Measurements from ENCODE around the gene ANKRD6. TPM values are rescaled to one million over a fixed set of nuclear protein-coding genes. Genes with fewer than 3 reads are reported as not detected.

The ANKRD6 gene
- total and polyA plus RNA-seq, 2 donors (not counting 3 experiments of a cell fraction or from before 2014, with no cell fraction given): 3.4 to 9.6 TPM

DNA sequence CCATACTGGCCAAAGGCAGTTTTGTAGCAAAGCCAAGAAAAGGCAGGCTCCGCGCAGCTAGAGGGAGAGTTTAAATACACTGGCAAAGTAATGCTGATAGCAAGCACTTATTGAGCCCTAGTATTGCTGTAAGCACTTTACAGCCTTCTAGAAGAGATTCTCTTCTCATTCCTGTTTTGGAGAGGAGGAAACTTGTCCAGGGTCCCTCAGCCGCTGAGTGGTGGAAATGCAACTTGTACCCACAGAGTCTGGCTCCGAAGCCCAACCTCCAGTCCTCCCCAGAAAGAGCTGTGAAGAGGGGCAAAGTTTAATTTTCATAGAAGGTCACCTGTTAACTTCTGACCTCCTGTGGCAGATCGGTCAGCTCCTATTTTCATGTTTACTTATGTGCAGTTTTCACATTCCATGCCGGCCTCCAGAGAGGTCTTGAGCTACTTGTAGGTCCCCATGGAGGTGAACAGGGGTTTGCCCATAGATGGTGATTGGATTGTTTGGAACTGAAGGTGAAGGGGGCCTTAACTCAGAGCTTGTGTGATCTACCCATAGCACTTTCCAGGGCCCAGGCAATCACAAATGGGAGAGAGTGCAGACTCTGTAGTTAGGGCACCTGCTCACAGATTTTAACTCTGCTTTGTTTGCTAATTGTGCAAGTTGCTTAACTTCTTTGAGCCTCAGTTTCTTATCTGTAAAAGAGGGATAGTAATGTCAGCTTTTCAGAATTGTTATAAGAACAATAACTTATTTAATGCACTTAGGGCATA is 134.9 kb downstream of the ANKRD6 start:
- ChIA-PET CTCF (interaction anchor here (1.2 to 1.5 kb wide), 2 partner anchors 16 to 42 kb away, joined by 3 to 4 read pairs; no protein-coding TSS in a partner anchor), POLR2A (no interaction called here)
- no peak for FAIRE-seq
- H3K9ac ChIP-seq (replicated peaks; ENCODE audit: extremely low read depth, insufficient read depth, low read length): no peak overlapping the region
- no peaks in the 10 kb centered on the region for H3K79me2 ChIP-seq (ENCODE audit: control insufficient read depth, insufficient read depth, low read length)
- no peaks in the 10 kb centered on the region for H3K27me3 ChIP-seq (ENCODE audit: control insufficient read depth in 2 of 2, insufficient read depth in 2 of 2, low read length in 2 of 2)
- no peak overlapping the region for H3K27ac ChIP-seq (ENCODE audit: insufficient read depth, low read depth, low read length)
- no peak overlapping the region for H3K4me2 ChIP-seq (ENCODE audit: insufficient read depth, low read length)
- no peak for DNase-seq (ENCODE audit: low read depth, low spot score)
- no peaks in the 10 kb centered on the region for H3K9me3 ChIP-seq (replicated peaks; ENCODE audit: control insufficient read depth, insufficient read depth, low read length)
- H3K36me3 ChIP-seq (ENCODE audit: control insufficient read depth in 2 of 2, extremely low read depth in 1 of 2, insufficient read depth in 2 of 2, low read length in 2 of 2): no peaks in the 10 kb centered on the region
- H3K4me1 ChIP-seq (ENCODE audit: control insufficient read depth, extremely low read depth, insufficient read depth, low read length): no peaks in the 10 kb centered on the region
- intact Hi-C loops (cut with micrococcal nuclease): no loop called here
- dilution Hi-C loops (cut with MboI; ENCODE audit: extremely low pct_ligation_motif_present, low sequenced_read_pairs): no loop called here
- H2AFZ ChIP-seq (ENCODE audit: low read depth, low read length): no peak overlapping the region
- no peaks in the 10 kb centered on the region for H3K9me1 ChIP-seq (replicated peaks; ENCODE audit: control insufficient read depth, extremely low read depth, insufficient read depth, low read length)
- TF ChIP-seq POLR2AphosphoS5 (IDR thresholded peaks at IDR 0.05; ENCODE audit: insufficient read depth, low read depth, low read length) (no peak), GATA2 (IDR thresholded peaks at IDR 0.05; ENCODE audit: insufficient read depth, insufficient read length, low read depth, low read length) (no peak), JUN (IDR thresholded peaks at IDR 0.05; ENCODE audit: borderline replicate concordance, insufficient read depth, insufficient read length, low read depth) (no peak), POLR2A (IDR thresholded peaks at IDR 0.05; ENCODE audit: low read depth, low read length) (no peak), EZH2 (IDR thresholded peaks at IDR 0.05; ENCODE audit: borderline replicate concordance, low read depth, low read length, severe bottlenecking) (no peak), MYC (IDR thresholded peaks at IDR 0.05; ENCODE audit: low read depth, low read length) (no peak)
- TF ChIP-seq, protein P1, sequence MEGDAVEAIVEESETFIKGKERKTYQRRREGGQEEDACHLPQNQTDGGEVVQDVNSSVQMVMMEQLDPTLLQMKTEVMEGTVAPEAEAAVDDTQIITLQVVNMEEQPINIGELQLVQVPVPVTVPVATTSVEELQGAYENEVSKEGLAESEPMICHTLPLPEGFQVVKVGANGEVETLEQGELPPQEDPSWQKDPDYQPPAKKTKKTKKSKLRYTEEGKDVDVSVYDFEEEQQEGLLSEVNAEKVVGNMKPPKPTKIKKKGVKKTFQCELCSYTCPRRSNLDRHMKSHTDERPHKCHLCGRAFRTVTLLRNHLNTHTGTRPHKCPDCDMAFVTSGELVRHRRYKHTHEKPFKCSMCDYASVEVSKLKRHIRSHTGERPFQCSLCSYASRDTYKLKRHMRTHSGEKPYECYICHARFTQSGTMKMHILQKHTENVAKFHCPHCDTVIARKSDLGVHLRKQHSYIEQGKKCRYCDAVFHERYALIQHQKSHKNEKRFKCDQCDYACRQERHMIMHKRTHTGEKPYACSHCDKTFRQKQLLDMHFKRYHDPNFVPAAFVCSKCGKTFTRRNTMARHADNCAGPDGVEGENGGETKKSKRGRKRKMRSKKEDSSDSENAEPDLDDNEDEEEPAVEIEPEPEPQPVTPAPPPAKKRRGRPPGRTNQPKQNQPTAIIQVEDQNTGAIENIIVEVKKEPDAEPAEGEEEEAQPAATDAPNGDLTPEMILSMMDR (IDR thresholded peaks at IDR 0.05; ENCODE audit: extremely low read depth in 1 of 2, insufficient read depth in 1 of 2, low read depth in 1 of 2, low read length in 2 of 2): no peak
- TF ChIP-seq, protein P2, sequence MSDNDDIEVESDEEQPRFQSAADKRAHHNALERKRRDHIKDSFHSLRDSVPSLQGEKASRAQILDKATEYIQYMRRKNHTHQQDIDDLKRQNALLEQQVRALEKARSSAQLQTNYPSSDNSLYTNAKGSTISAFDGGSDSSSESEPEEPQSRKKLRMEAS (IDR thresholded peaks at IDR 0.05; ENCODE audit: insufficient read depth, insufficient read length): no peak
- BruUV-seq (replicated peaks): no TSS peak
- no peak overlapping the region for H3K4me3 ChIP-seq (replicated peaks in 1 of 3; ENCODE audit: insufficient read depth in 1 of 3, low read depth in 1 of 3, low read length in 3 of 3)
- H4K20me1 ChIP-seq (replicated peaks; ENCODE audit: control insufficient read depth, extremely low read depth, insufficient read depth, low read length): no peaks in the 10 kb centered on the region
